T-helper 1 cell treated with Interleukin-12 subunit alpha and Interleukin-12 subunit beta and Interleukin-4 antibody, amounts not matched to agents 30 μg/mL and 1 μg/mL, for 36 hours (primary cell): ENCODE results near the gene WNT9A.

Experiments used
- H3K27ac Mint-ChIP-seq: one replicate; pipeline ENCODE4 v1.8.0; 2021; ENCODE audit warnings: mild to moderate bottlenecking, mixed read lengths
- H3K27me3 Mint-ChIP-seq: one replicate; pipeline ENCODE4 v1.8.0; 2021; ENCODE audit warnings: low read depth, mixed read lengths
- H3K36me3 Mint-ChIP-seq: one replicate; pipeline ENCODE4 v1.8.0; 2021; ENCODE audit warnings: low read depth, mixed read lengths
- H3K4me1 Mint-ChIP-seq: one replicate; pipeline ENCODE4 v1.8.0; 2021; ENCODE audit warnings: low read depth, mixed read lengths
- H3K4me3 Mint-ChIP-seq: one replicate; pipeline ENCODE4 v1.8.0; 2021; ENCODE audit warnings: mild to moderate bottlenecking, moderate library complexity, mixed read lengths
- H3K9me3 Mint-ChIP-seq: one replicate; pipeline ENCODE4 v1.8.0; 2021; ENCODE audit warnings: mixed read lengths

The WNT9A gene

GRCh38 chr1:227948493-227949260 lies 945 bp upstream of the WNT9A start:
- Mint-ChIP-seq H3K36me3 (no peaks in the 10 kb centered on the region), H3K27me3 (peaks cover 46% of the 10 kb centered on the region), H3K9me3 (no peaks in the 10 kb centered on the region), H3K4me1 (peaks cover 5% of the 10 kb centered on the region), H3K27ac (no peak overlapping the region), H3K4me3 (peak overlapping the region; percentile 17)

- peaks cover 5% of the 10 kb centered on the region for H3K4me1 Mint-ChIP-seq
- H3K9me3 Mint-ChIP-seq: no peaks in the 10 kb centered on the region
- no peaks in the 10 kb centered on the region for H3K36me3 Mint-ChIP-seq
These were observed 401 bp downstream of the WNT9A start for GRCh38 chr1:227947386-227947675.

GRCh38 chr1:227946624-227947385 lies 927 bp downstream of the WNT9A start:
- H3K4me3 Mint-ChIP-seq: peak overlapping the region; percentile 64
- peaks cover 5% of the 10 kb centered on the region for H3K4me1 Mint-ChIP-seq
- H3K27me3 Mint-ChIP-seq: peaks cover 38% of the 10 kb centered on the region
- no peak overlapping the region for H3K27ac Mint-ChIP-seq
- no peaks in the 10 kb centered on the region for H3K9me3 Mint-ChIP-seq
- H3K36me3 Mint-ChIP-seq: no peaks in the 10 kb centered on the region

More at GRCh38 chr1:227947386-227947675, 401 bp downstream of the WNT9A start:
- Mint-ChIP-seq H3K4me3 (peak overlapping the region; percentile 60), H3K27ac (no peak overlapping the region), H3K27me3 (peaks cover 38% of the 10 kb centered on the region)

GRCh38 chr1:227945891-227946623 lies 1.7 kb downstream of the WNT9A start:
- Mint-ChIP-seq H3K27ac (no peak overlapping the region), H3K36me3 (no peaks in the 10 kb centered on the region), H3K9me3 (no peaks in the 10 kb centered on the region), H3K4me3 (peak overlapping the region; percentile 64), H3K4me1 (peaks cover 5% of the 10 kb centered on the region), H3K27me3 (peaks cover 36% of the 10 kb centered on the region)

DNA sequence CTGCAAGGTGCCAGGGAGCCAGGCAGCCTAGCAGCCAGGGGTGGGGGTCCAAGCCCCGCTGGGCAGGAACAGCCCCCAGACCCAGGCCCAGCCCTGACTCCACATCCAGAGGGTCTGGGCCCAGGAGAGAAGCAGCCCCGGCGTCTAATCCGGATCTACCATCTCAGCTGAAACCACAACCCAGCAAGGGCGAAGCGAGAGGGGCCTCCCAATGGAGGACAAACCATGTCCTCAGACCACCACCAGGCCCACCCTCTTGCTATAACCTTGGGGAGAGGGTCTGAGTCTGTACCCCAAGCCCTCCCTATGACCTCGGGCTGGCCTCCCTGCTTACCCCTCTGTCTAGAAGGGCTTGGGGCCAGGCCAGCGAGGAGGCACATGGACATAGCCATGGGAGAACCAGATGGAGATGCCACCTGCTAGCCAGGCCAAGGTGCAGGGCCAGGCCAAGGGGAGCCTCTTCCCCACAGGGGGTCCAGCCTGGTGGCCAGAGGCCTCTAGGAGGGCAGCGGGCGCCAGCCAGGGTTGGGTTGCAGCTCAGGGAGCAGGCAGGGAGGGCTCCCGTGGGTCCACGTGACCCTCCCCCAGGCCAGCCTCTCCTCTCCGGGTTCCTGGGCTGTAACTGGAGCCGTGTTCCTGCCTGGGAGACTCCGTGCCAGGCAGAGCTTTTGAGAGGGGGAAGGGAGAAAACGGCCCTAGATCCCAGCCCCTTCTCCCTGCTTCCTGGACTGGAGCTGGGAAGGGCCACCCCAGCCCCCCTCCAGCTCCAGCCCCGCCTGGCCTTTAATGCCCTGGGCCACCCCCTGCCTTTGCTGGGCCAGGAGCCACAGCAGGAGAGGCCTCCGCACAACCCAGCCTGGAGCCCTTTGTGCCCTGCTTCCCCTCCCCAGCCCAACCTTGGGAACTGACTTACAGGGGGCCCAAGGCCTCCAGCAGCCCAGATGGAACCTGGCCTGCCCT lies 2.5 kb downstream of the WNT9A start:
- no peak overlapping the region for H3K4me3 Mint-ChIP-seq
- H3K4me1 Mint-ChIP-seq: peaks cover 5% of the 10 kb centered on the region
- no peak overlapping the region for H3K27ac Mint-ChIP-seq
- H3K27me3 Mint-ChIP-seq: peaks cover 32% of the 10 kb centered on the region
- no peaks in the 10 kb centered on the region for H3K36me3 Mint-ChIP-seq
- no peaks in the 10 kb centered on the region for H3K9me3 Mint-ChIP-seq

DNA sequence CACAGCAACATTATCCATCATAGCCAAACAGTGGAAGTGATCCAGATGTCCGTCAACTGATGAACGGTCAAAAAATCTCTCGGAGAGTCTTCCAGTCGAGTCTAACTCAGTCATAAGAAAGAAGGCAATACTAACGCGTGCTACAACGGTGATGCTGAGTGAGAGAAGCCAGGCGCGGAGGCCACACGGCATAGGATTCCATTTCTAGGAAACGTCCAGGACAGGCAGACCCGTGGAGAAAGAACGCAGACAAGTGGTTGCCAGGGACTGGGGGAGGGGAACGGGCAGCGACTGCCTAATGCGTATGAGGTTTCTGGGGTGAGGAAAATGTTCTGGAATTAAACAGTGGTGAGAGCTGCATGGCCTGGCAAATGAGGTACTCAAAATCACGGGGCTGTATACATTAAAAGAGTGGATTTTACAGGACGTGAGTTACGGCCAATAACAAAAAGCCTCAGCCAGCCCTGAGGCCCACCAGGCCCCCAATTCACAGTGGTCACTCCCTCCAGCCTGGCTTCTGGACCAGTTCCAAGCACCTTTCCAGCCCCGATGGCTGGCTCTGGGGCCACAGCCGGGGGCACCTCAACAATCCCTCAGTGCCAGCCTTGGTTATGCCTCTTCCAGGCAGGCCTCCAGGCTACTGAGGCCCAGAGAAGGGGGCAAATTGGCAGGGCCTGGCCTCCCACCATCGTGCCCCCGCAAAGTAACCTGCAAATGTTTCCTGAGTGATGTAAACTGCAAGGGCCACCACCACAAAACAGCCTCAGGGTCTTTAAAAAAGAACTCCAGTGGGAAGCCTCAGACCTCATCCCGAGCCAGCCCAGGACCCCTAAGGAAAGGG lies 3.4 kb downstream of the WNT9A start:
- H3K27me3 Mint-ChIP-seq: peaks cover 28% of the 10 kb centered on the region
- no peak overlapping the region for H3K4me3 Mint-ChIP-seq
- H3K27ac Mint-ChIP-seq: no peak overlapping the region
- H3K36me3 Mint-ChIP-seq: no peaks in the 10 kb centered on the region
- H3K9me3 Mint-ChIP-seq: no peaks in the 10 kb centered on the region
- peaks cover 5% of the 10 kb centered on the region for H3K4me1 Mint-ChIP-seq

DNA sequence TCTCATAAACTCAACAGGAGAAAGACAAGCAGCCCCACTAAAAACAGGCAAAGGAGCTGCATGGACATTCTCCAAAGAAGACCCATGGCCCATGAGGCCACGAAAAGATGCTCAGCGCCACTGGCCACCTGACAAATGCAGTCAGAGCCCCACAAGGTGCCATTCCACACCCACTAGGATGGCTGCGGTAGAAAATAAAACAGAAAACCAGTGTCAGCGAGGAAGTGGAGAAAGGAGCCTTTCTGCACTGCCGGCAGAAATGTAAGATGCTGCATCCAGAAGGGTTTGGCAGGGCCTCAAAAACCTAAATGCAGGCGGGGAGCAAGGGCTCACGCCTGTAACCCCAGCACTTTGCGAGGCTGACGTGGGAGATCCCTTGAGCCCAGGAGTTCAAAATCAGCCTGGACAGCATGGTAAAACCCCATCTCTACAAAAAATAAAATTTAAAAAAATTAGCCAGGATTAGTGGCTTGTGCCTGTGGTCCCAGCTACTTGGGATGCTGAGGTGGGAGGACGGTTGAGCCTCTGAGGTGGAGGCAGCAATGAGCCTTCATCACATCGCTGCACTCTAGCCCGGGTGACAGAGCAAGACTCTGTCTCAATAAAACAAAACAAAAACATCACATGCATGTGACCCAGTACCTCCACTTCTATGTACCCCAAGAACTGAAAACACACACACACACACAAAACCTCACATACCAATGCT lies 4.2 kb downstream of the WNT9A start:
- no peaks in the 10 kb centered on the region for H3K9me3 Mint-ChIP-seq
- no peak overlapping the region for H3K27ac Mint-ChIP-seq
- H3K4me3 Mint-ChIP-seq: no peak overlapping the region
- H3K36me3 Mint-ChIP-seq: no peaks in the 10 kb centered on the region
- H3K27me3 Mint-ChIP-seq: peaks cover 20% of the 10 kb centered on the region
- H3K4me1 Mint-ChIP-seq: peaks cover 5% of the 10 kb centered on the region

GRCh38 chr1:227942716-227943261 lies 4.9 kb downstream of the WNT9A start:
- Mint-ChIP-seq H3K27me3 (peaks cover 17% of the 10 kb centered on the region), H3K36me3 (no peaks in the 10 kb centered on the region), H3K4me3 (no peak overlapping the region), H3K9me3 (no peaks in the 10 kb centered on the region), H3K27ac (no peak overlapping the region), H3K4me1 (peaks cover 5% of the 10 kb centered on the region)

- no peak overlapping the region for H3K4me3 Mint-ChIP-seq
- peaks cover 15% of the 10 kb centered on the region for H3K27me3 Mint-ChIP-seq
- H3K4me1 Mint-ChIP-seq: peaks cover 4% of the 10 kb centered on the region
- H3K36me3 Mint-ChIP-seq: no peaks in the 10 kb centered on the region
- no peak overlapping the region for H3K27ac Mint-ChIP-seq
- H3K9me3 Mint-ChIP-seq: no peaks in the 10 kb centered on the region
These were observed 5.6 kb downstream of the WNT9A start for GRCh38 chr1:227942021-227942715.

DNA sequence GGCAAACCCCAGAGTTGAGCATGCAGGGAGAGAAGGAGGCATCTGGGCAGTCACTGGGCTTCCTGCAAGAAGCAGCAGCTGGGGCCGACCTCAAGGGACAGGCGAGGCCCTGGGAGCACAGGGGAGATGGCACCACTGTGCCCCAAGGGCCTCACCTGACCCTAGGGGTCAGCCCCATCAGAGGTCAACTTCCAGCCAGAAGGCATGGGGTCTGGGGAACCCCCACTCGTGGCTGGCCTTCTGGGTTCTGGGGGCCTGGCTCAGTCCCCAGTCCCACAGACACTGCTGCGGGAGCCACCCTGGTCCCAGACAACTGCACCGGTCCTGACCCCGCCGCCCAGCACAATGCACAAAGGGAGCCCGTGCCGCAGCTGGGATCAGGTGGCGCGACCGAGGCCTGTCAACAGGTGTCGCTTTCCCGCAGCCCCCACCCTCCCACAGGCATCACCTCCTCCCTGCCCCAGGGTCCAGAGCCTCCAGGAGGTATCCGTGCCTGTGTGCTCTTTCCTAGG lies 6.2 kb downstream of the WNT9A start:
- no peak overlapping the region for H3K27ac Mint-ChIP-seq
- H3K27me3 Mint-ChIP-seq: peaks cover 11% of the 10 kb centered on the region
- peaks cover 3% of the 10 kb centered on the region for H3K4me1 Mint-ChIP-seq
- H3K4me3 Mint-ChIP-seq: no peak overlapping the region
- no peaks in the 10 kb centered on the region for H3K36me3 Mint-ChIP-seq
- peaks cover 4% of the 10 kb centered on the region for H3K9me3 Mint-ChIP-seq

DNA sequence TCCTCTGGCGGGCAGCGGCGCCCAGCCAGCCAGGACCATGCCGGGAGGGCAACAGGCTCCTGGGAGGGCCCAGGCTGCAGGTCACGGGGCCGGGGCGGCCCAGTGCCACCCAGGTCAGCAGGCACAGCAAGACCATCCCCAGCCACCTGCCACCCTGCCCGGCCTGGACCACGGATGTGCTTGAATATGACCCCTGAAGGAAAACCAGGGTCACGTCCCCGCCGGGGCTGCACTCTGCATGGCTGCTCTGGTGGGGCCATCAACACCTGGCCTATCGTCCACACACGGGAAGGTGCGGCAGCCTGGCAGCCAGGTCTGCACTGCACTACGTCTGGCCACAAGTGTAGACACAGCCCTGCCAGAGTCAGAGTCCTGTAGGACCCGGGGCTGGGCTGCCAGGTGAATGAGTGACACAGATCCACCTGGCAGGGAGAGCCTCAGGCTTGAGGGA lies 6.9 kb downstream of the WNT9A start:
- H3K9me3 Mint-ChIP-seq: peaks cover 4% of the 10 kb centered on the region
- no peaks in the 10 kb centered on the region for H3K4me1 Mint-ChIP-seq
- no peaks in the 10 kb centered on the region for H3K36me3 Mint-ChIP-seq
- H3K27me3 Mint-ChIP-seq: peaks cover 3% of the 10 kb centered on the region
- no peak overlapping the region for H3K4me3 Mint-ChIP-seq
- no peak overlapping the region for H3K27ac Mint-ChIP-seq
